Mesenchymal stem cell (in vitro differentiated cells and primary cell): ENCODE measurements around the gene UNC5C.
A peak's percentile ranks its signal among the peaks of the same experiment; 100 is the strongest.

Experiments used
- DNase-seq: peaks from one replicate; pipeline ENCODE4 v3.0.0-alpha.2; 2013
- H2AFZ ChIP-seq: one replicate; pipeline ENCODE4 v1.6.1; 2013; ENCODE audit warnings: low read depth, mild to moderate bottlenecking, control low read depth, inconsistent platforms, low read length, moderate library complexity
- H2AK5ac ChIP-seq: 2 replicates; pipeline ENCODE4 v1.6.1; 2013; ENCODE audit warnings: low read length, moderate library complexity, mild to moderate bottlenecking, inconsistent platforms; ENCODE audit not compliant: severe bottlenecking
- H2BK120ac ChIP-seq: one replicate; pipeline ENCODE4 v1.6.1; 2013; ENCODE audit warnings: low read depth, mild to moderate bottlenecking, inconsistent platforms, low read length, moderate library complexity
- H2BK12ac ChIP-seq, 2 experiments: one replicate each; pipeline ENCODE4 v1.6.1; 2013; ENCODE audit warnings: inconsistent platforms in 2 of 2, low read length in 2 of 2, mild to moderate bottlenecking in 2 of 2, moderate library complexity in 2 of 2, control low read depth in 1 of 2
- H2BK15ac ChIP-seq: one replicate; pipeline ENCODE4 v1.6.1; 2013; ENCODE audit warnings: mild to moderate bottlenecking, low read depth, inconsistent platforms; ENCODE audit not compliant: poor library complexity, severe bottlenecking
- H2BK5ac ChIP-seq: 2 replicates; pipeline ENCODE4 v1.6.1; 2013; ENCODE audit warnings: low read depth, mild to moderate bottlenecking, low read length, control low read depth, inconsistent platforms; ENCODE audit not compliant: poor library complexity, severe bottlenecking
- H3K14ac ChIP-seq, 2 experiments: one replicate each; pipeline ENCODE4 v1.6.1; 2013; ENCODE audit warnings: inconsistent platforms in 2 of 2, low read length in 2 of 2, control low read depth in 1 of 2, mild to moderate bottlenecking in 1 of 2, moderate library complexity in 1 of 2
- H3K18ac ChIP-seq, 2 experiments: one replicate each; pipeline ENCODE4 v1.6.1; 2013; ENCODE audit warnings: inconsistent platforms in 2 of 2, low read length in 2 of 2, control low read depth in 1 of 2, low read depth in 1 of 2, mild to moderate bottlenecking in 1 of 2
- H3K23ac ChIP-seq, 2 experiments: one replicate each; pipeline ENCODE4 v1.6.1; 2013; ENCODE audit warnings: inconsistent platforms in 2 of 2, low read length in 2 of 2, mild to moderate bottlenecking in 2 of 2, moderate library complexity in 2 of 2, control low read depth in 1 of 2
- H3K27ac ChIP-seq: 2 replicates; pipeline ENCODE4 v1.5.1; 2013; ENCODE audit warnings: mild to moderate bottlenecking, moderate library complexity, low read length, control low read depth, inconsistent platforms; ENCODE audit not compliant: poor library complexity, severe bottlenecking
- H3K27me3 ChIP-seq, 2 experiments: 2 replicates each; pipeline versions ENCODE4 v1.6.1 to v1.7.0; 2013; ENCODE audit warnings: low read length in 2 of 2, mild to moderate bottlenecking in 2 of 2, moderate library complexity in 2 of 2, control low read depth in 1 of 2, inconsistent platforms in 1 of 2; ENCODE audit not compliant: control insufficient read depth in 1 of 2, insufficient read depth in 1 of 2
- H3K36me3 ChIP-seq, 2 experiments: 2 replicates each; pipeline versions ENCODE4 v1.6.1 to v1.7.0; 2013; ENCODE audit warnings: low read length in 2 of 2, control low read depth in 1 of 2, inconsistent platforms in 1 of 2, low read depth in 1 of 2, mild to moderate bottlenecking in 1 of 2; ENCODE audit not compliant: insufficient read depth in 2 of 2, control insufficient read depth in 1 of 2
- H3K4ac ChIP-seq, 2 experiments: one replicate each; pipeline ENCODE4 v1.6.1; 2013; ENCODE audit warnings: inconsistent platforms in 2 of 2, low read length in 2 of 2, mild to moderate bottlenecking in 2 of 2, moderate library complexity in 2 of 2, control low read depth in 1 of 2, low read depth in 1 of 2
- H3K4me1 ChIP-seq: 2 replicates; pipeline ENCODE4 v1.6.1; 2013; ENCODE audit warnings: low read depth, low read length, control low read depth; ENCODE audit not compliant: control insufficient read depth, insufficient read depth
- H3K4me2 ChIP-seq: 2 replicates; pipeline ENCODE4 v1.6.1; 2013; ENCODE audit warnings: low read length, mild to moderate bottlenecking, inconsistent platforms; ENCODE audit not compliant: poor library complexity, severe bottlenecking
- H3K4me3 ChIP-seq, 2 experiments: 2 replicates each; pipeline versions ENCODE4 v1.5.1 to v1.7.0; 2013; ENCODE audit warnings: low read length in 2 of 2, mild to moderate bottlenecking in 2 of 2, control low read depth in 1 of 2, low read depth in 1 of 2; ENCODE audit not compliant: insufficient read depth in 1 of 2
- H3K79me1 ChIP-seq: replicated peaks from 2 replicates; pipeline ENCODE4 v1.6.1; 2013; ENCODE audit warnings: mild to moderate bottlenecking, control low read depth, low read length, inconsistent platforms; ENCODE audit not compliant: poor library complexity, severe bottlenecking
- H3K9ac ChIP-seq: 2 replicates; pipeline ENCODE4 v1.7.0; 2013; ENCODE audit warnings: mild to moderate bottlenecking, low read length, moderate library complexity
- H3K9me3 ChIP-seq: 2 replicates; pipeline ENCODE4 v1.7.0; 2013; ENCODE audit warnings: mild to moderate bottlenecking, low read length; ENCODE audit not compliant: control insufficient read depth
- H4K8ac ChIP-seq: one replicate; pipeline ENCODE4 v1.6.1; 2013; ENCODE audit warnings: inconsistent platforms, mild to moderate bottlenecking, low read length, moderate library complexity
- H4K91ac ChIP-seq: one replicate; pipeline ENCODE4 v1.6.1; 2013; ENCODE audit warnings: mild to moderate bottlenecking, low read length, inconsistent platforms
- WGBS: methylation state at CpG from one replicate; pipeline ENCODE4 v1.1.7; 2013; ENCODE audit warnings: mixed read lengths; 5-methylcytosine and 5-hydroxymethylcytosine counted together

Gene UNC5C

DNA sequence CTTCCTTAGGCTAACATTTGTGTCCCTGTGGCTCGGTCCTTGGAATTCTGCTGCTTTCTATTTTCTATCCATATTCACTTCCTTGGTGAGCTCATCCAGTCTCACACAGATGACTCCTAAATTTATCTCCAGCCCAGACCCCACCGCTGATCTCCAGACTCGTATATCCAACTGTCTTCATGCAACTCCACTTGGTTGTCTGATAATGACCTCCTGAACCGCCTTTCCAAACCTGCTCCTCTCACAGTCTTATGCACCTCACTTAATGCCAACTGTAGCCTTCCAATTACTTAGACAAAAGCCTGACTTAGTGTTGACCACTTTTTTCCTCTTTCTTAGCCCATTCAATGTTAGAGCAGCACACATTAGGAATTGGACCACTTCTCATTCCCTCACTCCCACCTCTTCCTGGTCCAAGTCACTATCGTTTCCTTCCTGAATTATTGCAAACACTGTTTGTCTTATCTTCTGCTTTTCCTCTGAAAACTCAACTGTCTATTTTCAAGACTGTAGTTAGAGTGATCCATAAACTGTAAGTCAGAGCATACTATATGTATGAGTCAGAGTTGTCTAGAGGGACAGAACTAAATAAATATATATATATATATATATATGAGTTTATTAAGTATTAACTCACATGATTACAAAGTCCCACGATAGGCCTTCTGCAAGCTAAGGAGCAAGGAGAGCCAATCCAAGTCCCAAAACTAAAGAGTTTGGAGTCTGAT lies 292.5 kb downstream of the UNC5C start:
- Histone ChIP-seq H3K9me3 (no peaks in the 10 kb centered on the region), H2AK5ac (no peak overlapping the region), H3K27ac (peak overlapping the region; percentile 6), H3K4me1 (peaks cover 4% of the 10 kb centered on the region), H3K79me1 (no peaks in the 10 kb centered on the region), H2BK12ac (peak overlapping the region; percentile 29 to 67), H3K36me3 (no peaks in the 10 kb centered on the region), H4K8ac (no peak overlapping the region), H3K4me3 (peak overlapping the region in 1 of 2 experiments; percentile 59), H3K27me3 (no peaks in the 10 kb centered on the region), H2BK15ac (no peak overlapping the region), H3K18ac (peak overlapping the region; percentile 56 to 91), H2BK120ac (no peak overlapping the region), H3K9ac (peak overlapping the region; percentile 0), H3K4ac (peak overlapping the region; percentile 20 to 85), H2BK5ac (no peak overlapping the region), H3K4me2 (no peak overlapping the region), H2AFZ (no peak overlapping the region), H4K91ac (no peak overlapping the region), H3K23ac (no peak overlapping the region), H3K14ac (no peak overlapping the region)
- 55% methylated on average over 6 of the region's 6 CpGs for WGBS
- peak; percentile 64 for DNase-seq

DNA sequence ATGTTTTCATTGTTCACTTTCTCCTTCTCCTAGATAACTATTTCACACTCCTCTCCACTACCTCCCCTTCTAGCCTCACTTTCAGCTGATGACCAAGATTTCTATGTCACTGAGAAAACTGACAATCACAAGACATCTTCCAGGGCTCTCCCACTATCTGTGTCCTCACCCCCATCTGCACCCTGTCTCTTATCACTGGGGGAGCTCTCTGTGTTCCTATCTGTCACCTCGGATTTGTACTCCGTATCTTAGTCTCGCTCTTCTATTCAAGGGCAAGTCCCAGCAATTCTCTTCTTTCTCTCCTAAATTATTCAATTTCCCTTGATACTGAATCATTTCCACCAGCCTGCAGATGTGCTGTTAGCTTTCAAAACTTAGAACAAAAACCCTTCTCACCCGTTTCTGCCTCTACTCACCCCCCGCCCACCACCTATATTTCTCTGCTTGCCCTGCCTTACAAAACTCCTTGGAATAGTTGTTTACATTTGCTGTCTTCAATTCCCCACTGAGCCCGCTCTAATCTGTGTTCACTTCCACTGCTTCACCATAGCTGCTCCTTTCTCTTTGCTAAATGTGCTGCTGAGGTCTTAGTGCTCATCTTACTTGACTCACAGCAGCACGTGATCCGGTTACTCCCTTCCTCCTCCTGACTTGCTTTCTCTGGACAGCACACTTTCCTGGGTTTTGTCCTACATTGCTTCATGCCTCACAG lies 293.2 kb downstream of the UNC5C start:
- no peak overlapping the region for H2AK5ac ChIP-seq
- no peak overlapping the region for H2BK15ac ChIP-seq
- H3K14ac ChIP-seq, result no peak overlapping the region
- H2AFZ ChIP-seq, result no peak overlapping the region
- no peak overlapping the region for H2BK5ac ChIP-seq
- WGBS, result 66% methylated on average over 8 of the region's 8 CpGs
- peak overlapping the region in 1 of 2 experiments; percentile 85 for H3K4ac ChIP-seq
- no peak overlapping the region for H2BK120ac ChIP-seq
- no peak overlapping the region for H2BK12ac ChIP-seq
- no peak overlapping the region for H3K23ac ChIP-seq
- H3K27me3 ChIP-seq, result no peaks in the 10 kb centered on the region
- H3K18ac ChIP-seq, result peak overlapping the region; percentile 9 to 91
- H3K36me3 ChIP-seq, result no peaks in the 10 kb centered on the region
- H3K4me3 ChIP-seq, result peak overlapping the region in 1 of 2 experiments; percentile 59
- no peaks in the 10 kb centered on the region for H3K9me3 ChIP-seq
- DNase-seq, result peak; percentile 91
- peak overlapping the region; percentile 51 for H3K9ac ChIP-seq
- peaks cover 4% of the 10 kb centered on the region for H3K4me1 ChIP-seq
- H3K4me2 ChIP-seq, result no peak overlapping the region
- H4K91ac ChIP-seq, result no peak overlapping the region
- H3K79me1 ChIP-seq, result no peaks in the 10 kb centered on the region
- peak overlapping the region; percentile 6 for H3K27ac ChIP-seq
- H4K8ac ChIP-seq, result no peak overlapping the region

DNA sequence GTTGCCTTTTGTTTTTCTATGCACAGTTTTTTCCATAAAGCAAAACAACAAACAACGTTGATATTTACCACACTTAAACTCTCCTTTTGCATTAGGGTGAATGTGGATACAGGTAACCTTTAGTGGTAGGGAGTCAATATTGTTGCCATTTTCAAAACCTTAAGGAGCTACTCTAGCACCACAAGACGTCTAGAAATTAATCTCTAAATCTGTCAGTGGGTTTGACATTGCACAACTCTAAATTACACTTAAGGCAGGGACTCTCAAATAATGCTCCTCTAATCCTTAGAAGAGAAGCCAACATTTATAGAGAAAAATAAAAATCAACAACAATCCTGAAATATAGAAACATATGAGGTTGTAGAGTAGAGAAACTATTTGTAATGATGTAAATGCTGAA lies 297.2 kb downstream of the UNC5C start:
- Histone ChIP-seq H3K79me1 (no peaks in the 10 kb centered on the region), H3K14ac (no peak overlapping the region), H3K23ac (no peak overlapping the region), H3K9me3 (no peaks in the 10 kb centered on the region), H4K91ac (no peak overlapping the region), H3K27ac (no peak overlapping the region), H3K27me3 (no peaks in the 10 kb centered on the region), H3K4me2 (no peak overlapping the region), H3K4ac (no peak overlapping the region), H2BK120ac (no peak overlapping the region), H2BK15ac (no peak overlapping the region), H2AK5ac (no peak overlapping the region), H2AFZ (no peak overlapping the region), H3K36me3 (no peaks in the 10 kb centered on the region), H2BK5ac (no peak overlapping the region), H4K8ac (no peak overlapping the region), H3K18ac (no peak overlapping the region), H3K4me1 (peaks cover 4% of the 10 kb centered on the region), H2BK12ac (no peak overlapping the region), H3K9ac (no peak overlapping the region), H3K4me3 (no peak overlapping the region)
- DNase-seq, result no peak
- WGBS, result no CpG with 5 or more reads among the region's 2 CpGs

DNA sequence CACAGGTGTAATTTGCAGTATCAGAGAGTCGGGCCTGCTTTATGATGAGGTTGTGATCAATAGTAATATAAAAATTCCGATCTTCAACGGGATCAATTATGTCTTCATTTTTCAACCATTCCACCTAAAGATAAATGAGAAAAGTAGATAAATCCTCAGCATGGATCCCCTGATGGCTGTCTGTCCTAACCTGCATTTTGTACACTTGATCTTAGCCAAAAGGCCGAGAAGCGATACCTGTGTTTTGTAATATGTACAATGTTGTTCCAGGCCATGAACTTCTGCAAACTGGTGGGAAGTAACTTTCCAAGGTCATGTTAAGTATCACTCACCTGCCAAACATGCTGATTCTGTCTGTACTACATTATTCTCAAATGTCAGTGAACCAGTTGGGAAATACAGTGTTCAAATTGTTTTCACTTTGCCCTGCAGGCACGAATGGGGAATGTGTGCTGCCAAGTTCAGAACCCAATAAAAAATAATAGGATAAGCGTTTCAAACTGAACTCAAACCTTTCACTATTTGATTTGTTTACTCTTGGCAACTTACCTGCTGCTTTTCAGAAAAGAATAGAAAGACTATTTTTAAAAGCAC lies 298.1 kb downstream of the UNC5C start:
- no peaks in the 10 kb centered on the region for H3K79me1 ChIP-seq
- no peaks in the 10 kb centered on the region for H3K27me3 ChIP-seq
- H3K23ac ChIP-seq, result no peak overlapping the region
- no peaks in the 10 kb centered on the region for H3K9me3 ChIP-seq
- H4K8ac ChIP-seq, result no peak overlapping the region
- H4K91ac ChIP-seq, result no peak overlapping the region
- H2AFZ ChIP-seq, result no peak overlapping the region
- no peak overlapping the region for H2BK12ac ChIP-seq
- H3K9ac ChIP-seq, result no peak overlapping the region
- no peak overlapping the region for H3K4me2 ChIP-seq
- no peak overlapping the region for H3K4ac ChIP-seq
- 84% methylated on average over 4 of the region's 7 CpGs for WGBS
- H3K4me1 ChIP-seq, result no peaks in the 10 kb centered on the region
- H2AK5ac ChIP-seq, result no peak overlapping the region
- H3K4me3 ChIP-seq, result no peak overlapping the region
- DNase-seq, result no peak
- H2BK120ac ChIP-seq, result no peak overlapping the region
- no peak overlapping the region for H2BK15ac ChIP-seq
- no peak overlapping the region for H3K14ac ChIP-seq
- no peak overlapping the region for H3K27ac ChIP-seq
- H2BK5ac ChIP-seq, result no peak overlapping the region
- peak overlapping the region in 1 of 2 experiments; percentile 12 for H3K18ac ChIP-seq
- no peaks in the 10 kb centered on the region for H3K36me3 ChIP-seq
